DMS53 (cell line): ENCODE data around the gene CENPX.
"Not testable (repeated sequence)": the region's sequence is repeated elsewhere in the genome, so short reads cannot be mapped to it uniquely, and the experiment has no call there.

Experiments used
- DNase-seq: peaks from one replicate; lab custom pipeline; 2025; lab: John Stamatoyannopoulos, UW

Gene CENPX

GRCh38 chr17:81998691-81999438, 23.8 kb downstream of the CENPX start:
- no peak for DNase-seq

DNA sequence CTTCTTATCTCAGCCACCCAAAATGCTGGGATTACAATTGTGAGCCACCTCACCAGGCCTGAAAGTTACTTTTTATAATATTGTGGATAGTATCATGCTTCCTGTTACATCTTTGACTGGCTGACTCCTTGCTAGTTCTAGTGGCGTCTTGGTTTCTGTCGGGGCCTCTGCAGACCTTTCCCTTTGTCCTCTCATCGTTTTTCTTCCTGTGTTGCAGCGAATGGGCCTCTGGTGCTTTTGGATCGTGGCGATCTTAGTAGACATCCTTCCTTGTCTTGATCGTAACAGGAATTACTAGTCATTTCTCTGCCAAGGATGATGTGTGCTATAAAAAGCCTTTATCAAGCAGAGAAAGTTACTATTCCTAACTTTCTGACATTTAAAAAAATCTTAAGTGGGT, 24.5 kb downstream of the CENPX start:
- DNase-seq, result no peak

GRCh38 chr17:81996757-81997441, 25.8 kb downstream of the CENPX start:
- no peak for DNase-seq

GRCh38 chr17:81996232-81996756, 26.4 kb downstream of the CENPX start:
- no peak for DNase-seq

- DNase-seq, result no peak
These were observed 27.0 kb downstream of the CENPX start for GRCh38 chr17:81995463-81996231.

- DNase-seq, result peak; percentile 78
These were observed 27.9 kb downstream of the CENPX start for GRCh38 chr17:81994593-81995462.

DNA sequence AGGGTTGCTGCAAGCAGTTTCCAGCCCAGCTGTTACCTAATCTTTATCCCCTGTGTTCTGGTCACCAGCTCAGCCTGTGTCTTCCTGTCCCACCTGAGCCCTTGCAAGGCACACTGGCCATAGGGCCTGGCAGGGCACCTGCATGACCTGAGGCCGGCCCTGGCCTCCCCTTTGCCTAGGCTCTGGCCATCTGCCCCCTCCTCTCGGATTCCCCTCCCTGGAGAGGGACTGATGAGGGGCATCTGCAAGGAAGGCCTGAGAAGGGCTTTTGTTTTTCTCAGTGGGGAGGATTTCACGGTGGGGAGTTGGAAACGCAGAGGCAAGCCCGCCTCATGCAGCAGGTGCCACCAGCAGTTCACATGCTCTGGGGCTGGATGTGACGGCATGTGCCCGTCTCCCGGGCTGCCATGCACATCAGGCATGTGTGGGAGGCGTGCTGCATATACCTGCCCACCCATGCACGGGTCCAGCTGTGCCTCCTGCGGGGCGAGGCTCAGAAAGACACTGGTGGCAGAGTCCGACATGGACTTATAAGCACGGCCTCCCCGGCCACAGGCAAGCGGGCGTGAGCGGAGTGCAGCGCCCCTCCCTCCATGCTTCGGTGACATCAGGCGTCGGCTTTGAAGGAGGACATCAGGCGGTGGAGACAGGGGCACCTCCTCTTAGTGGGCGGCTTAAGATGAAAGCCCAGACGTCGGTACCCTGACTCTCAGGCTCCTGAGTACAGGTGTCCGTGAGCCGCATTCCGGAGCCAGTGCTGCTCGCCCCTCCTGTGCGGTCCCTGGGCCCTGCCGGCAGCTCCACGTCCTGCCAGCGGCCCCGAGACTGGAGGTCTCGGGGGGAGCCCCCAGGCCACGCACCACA, 28.7 kb downstream of the CENPX start:
- no peak for DNase-seq

DNA sequence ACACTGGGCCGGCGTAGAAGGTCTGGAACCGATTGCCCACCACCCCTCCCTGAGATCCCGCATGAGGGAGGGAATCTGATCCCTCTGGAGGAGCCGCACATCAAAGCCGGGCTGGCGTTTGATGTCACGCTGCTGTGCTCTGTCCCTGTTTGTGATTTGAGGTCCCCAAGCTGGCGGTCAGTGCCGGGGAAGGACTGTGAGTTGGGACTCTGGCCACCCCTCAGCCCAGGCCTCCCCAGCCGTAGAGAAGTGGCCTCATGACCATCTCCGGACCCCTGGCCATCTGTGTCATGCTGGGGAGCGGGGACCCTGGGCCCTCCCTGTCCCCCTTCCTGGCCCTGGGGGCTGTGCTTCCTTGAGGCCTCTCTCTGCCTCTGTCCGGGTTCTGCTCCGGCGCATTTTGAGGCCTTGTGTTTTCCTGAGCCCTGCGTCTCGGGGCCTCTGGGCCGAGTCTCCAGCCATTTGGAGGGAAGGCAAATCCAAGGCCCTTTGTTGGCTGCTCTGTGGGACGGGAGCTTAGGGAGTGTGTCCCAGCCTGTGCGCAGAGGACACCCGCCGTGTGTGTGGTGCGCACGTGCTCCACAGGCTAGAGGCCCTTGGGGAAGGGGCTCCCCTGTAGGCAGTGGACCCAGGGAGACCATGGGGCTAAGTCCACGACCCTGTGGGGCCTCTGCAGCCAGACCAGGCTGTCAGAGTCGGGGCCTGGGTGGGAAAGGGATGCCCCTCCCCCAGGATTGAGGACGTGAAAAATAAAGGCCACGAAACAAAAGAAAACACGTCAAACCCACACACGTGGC, 30.2 kb downstream of the CENPX start:
- DNase-seq, result peak; percentile 80

GRCh38 chr17:81991684-81992305, 30.9 kb downstream of the CENPX start:
- DNase-seq, result peak; percentile 99

DNA sequence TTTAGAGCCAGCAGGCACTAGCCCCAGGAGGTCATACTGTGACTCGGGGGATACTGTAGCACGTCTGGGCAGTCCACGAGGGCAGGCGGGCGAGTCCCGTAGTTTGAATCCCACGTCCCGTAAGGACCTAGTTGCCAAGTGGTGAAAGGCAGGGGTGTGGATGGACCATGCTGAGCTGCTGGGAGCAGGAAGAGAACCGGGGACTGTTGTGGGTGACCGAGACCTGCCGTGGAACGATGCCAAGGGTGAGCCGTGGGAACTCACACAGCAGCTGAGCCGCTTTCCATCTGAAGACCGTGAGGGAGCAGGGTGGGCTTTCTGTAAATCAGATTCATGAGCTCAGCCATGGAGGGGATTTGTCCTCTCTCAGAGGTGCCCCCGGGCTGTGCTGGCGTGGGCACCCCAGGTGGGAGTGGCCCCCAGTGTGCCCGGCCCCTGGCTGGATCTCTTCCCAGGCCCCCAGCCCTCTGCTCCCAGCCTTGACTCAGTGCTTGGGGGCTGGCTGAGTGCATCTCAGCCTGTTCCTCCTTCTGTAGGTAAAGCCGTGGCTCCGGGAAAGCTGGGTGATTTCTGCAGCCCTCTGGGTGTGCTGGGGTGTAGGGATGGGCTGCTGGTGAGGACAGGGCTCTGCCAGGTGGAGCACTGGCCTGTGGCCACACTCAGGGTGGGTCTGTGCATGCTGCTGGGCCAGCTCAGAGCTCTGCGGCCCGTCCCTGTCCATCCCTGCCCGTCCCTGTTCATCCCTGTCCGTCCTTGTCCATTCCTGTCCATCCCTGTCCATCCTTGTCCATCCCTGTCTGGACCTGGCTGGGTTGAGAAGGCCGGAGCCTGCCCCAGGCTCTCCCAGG, 31.6 kb downstream of the CENPX start:
- no peak for DNase-seq

DNA sequence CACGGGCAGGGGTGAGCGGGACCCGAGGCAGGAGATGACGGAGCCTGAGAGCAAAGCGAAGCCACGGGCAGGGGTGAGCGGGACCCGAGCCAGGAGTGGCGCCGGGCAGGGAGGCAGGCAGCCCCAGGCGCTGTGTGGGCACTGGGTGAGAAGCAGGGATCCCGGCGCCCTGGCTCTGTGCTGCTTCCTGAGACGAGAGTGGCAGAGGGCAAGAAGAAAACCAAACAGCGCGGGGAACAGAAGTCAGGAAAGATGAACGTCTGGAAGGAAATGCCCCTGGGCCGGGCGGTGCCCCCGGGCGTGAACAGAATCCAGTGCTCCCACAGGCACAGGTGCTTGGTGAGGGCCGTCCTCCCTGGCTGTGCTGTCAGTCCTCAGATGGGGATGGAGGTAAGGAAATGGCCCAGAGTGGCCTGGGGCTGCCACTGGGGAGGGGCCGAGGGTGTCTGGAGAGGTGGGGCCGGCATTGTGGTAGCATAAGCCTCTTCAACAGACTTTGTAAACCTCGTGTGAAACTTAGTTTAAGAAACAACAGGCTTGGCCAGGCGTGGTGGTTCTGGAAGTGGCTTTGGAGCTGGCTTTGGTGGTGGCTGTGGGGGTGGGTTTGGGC, 35.4 kb downstream of the CENPX start:
- DNase-seq, result no peak

- no peak for DNase-seq
These were observed 36.1 kb downstream of the CENPX start for GRCh38 chr17:81986606-81987005.

GRCh38 chr17:81984773-81985410, 37.8 kb downstream of the CENPX start:
- DNase-seq, result no peak

DNA sequence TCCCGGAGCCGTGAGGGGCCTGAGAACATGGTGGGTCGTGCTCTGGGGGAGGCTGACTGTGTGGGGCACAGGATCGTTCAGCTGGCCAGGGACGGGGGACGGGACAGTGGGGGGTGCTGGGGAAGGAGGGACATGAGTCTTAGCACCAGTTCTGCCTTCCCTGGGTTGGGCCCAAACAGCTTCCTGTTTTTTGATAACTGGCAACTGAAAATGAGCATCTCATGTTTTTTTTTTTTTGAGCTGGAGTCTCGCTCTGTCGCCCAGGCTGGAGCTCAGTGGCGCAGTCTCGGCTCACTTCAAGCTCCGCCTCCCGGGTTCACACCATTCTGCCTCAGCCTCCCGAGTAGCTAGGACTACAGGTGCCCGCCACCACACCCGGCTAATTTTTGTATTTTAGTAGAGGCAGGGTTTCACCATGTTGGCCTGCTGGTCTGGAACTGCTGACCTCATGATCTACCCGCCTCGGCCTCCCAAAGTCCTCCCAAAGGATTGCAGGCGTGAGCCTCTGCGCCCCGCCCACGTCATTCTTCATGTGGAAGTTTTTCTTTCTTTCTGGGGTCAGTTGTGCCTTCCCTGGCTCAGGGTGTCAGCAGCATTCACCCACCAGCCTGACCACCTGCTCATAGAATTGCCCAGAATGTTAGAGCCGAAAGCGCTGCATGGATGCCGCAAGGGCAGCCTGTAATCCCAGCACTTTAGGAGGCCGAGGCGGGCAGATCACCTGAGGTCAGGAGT, 38.9 kb downstream of the CENPX start:
- DNase-seq, result no peak

DNA sequence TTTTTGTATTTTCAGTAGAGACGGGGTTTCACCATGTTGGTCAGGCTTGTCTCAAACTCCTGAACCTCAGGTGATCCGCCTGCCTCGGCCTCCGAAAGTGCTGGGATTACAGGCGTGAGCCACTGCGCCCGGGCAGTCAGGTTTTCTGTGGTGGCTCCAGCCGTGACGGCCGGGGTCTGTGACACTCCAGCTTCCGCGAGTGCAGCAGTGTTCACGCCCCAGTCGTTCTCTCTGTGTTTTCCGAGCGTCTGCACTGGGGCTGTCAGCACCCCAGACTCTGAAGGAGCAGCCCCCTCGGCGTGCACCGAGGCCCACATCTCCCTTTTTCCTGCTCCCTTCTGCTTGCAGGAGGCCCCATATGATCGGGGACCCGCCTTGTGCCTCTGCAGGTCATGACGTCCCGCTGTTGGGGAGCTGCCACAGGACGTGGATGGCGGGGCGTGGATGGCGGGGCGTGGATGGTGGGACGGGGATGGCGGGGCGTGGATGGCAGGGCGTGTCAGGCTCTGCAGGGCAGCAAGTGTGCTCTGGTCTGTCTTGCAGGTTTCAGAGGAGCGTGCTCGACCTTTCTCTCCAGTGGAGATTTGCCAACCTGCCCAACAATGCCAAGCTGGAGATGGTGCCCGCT, 39.6 kb downstream of the CENPX start:
- DNase-seq, result no peak

- DNase-seq, result not testable (repeated sequence)
These were observed 41.2 kb downstream of the CENPX start for GRCh38 chr17:81981511-81981910.
